GM19468 (cell line): ENCODE results near the gene ZNF562.
"Not testable (repeated sequence)": the region's sequence is repeated elsewhere in the genome, so short reads cannot be mapped to it uniquely, and the experiment has no call there.

Experiments used
- ATAC-seq: cut with Tn5 transposase; IDR thresholded peaks from one replicate; pipeline ENCODE4 v1.9.1; 2021; ENCODE audit warnings: mild to moderate bottlenecking, moderate library complexity, moderate number of reproducible peaks; ENCODE audit not compliant: unreplicated experiment; ENCODE audit errors: extremely low read depth

The ZNF562 gene

DNA sequence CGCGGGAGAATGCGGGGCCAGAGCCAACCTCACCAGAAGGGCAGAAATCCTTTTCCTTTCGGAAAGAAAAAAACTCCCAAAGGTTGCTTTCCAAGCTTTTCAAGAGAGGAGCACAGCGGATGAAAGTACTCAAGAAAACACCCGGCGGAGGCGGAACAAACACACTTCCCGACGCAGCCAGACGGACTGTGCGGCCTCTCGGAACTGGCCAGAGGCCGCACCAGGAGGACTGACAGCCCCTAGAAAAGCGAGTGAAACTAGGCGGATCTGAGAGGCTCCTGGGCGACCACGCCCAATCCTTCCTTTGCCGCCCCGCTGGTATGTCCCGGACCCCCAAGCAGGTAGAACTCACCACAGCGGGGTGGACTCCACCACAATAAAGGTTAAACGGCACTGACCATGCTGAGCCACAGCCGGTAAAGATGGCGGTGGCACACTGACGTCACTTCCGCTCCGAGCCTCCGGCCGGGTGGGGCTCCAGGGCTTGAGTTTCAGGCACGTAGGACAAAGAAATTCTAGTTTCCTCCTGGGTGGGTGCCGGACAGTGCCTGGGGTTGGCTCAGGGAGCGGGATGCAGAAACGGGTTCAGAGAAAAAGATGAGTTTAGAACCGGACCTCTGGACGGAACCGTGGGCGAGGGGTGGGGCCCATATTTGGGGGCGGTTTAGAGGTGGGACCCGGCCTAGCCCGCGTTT, at the start of gene ZNF562:
TSS of gene ZNF562 (minus strand) at position 438 of the 695 bp plus-strand sequence. CDS start 14,356 bp downstream, outside the sequence.
- peak; percentile 60 for ATAC-seq

DNA sequence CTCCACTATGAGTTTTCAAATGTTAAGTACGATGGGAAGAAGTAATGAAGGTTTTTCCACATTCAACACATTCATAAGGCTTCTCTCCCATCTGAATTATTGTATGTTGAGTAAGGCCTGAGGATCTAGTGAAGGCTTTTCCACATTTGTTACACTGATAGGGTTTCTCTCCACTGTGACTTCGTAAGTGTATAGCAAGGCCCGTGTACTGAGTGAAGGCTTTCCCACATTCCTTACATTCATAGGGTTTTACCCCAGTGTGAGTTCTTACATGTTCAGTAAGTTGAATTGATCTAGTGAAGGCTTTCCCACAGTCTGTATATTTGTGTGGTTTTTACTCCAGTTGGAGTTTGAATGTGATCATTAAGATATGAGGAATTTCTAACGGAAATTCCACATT, 49.3 kb upstream of the ZNF562 start:
- no peak for ATAC-seq

DNA sequence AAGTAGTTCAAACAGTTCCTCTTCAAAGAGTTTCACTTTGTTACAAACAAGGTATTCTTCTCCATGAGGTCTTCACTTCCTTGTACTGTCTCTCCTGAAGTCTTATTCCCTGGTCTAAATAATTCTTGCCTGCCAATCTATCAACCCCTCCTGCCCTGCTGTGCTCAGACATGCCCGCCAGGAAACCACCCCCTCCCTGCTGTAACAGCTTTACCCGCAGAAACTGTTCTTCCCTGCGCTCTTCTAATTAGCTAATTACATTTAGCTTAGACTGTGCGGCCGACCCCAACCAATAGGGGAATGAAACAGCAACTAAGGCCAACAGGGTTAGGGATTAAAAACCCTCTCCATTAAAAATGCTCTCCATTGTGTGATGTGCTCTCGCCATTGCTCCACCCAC, 47.0 kb upstream of the ZNF562 start:
- no peak for ATAC-seq

DNA sequence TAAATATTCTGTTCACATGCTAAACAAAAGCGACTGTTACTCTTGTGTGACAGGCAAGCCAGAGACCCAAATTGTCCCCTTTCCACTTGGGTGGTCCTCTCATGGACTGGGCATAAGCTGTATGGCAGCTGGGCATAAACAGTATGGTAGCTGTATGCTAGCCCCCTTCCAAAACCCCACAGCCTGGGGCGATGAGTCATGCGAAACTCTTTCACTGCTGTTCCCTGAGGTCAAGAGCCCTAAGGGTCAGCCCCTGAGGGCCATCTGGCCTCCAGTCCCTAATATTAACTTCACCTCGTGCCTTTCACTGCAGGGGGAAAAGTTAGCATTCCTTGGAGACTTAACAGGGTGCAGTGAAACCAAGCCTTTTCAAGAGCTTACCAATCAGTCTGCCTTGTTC, 45.6 kb upstream of the ZNF562 start:
- ATAC-seq, result no peak

GRCh38 chr19:9711815-9712214, 36.9 kb upstream of the ZNF562 start:
- no peak for ATAC-seq

DNA sequence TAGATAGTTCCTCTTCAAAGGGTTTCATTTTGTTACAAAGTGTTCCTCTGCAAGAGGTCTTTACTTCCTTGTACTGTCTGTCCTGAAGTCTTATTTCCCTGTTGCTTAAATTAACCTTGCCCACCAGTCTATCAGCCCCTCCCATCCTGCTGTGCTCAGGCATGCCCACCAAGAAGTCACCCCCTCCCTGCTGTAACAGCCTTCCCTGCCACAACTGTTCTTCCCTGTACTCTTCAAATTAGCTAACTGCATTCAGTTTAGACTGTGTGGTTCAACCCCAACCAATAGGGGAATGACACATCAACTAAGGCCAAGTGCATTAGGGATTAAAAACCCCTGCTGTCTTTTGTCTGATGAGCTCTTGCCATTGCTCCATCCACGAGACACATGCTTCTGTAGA, 34.4 kb upstream of the ZNF562 start:
- ATAC-seq, result no peak

- no peak for ATAC-seq
These were observed 30.9 kb upstream of the ZNF562 start for GRCh38 chr19:9705836-9706235.

- ATAC-seq, result no peak
These were observed 27.3 kb upstream of the ZNF562 start for GRCh38 chr19:9702186-9702585.

DNA sequence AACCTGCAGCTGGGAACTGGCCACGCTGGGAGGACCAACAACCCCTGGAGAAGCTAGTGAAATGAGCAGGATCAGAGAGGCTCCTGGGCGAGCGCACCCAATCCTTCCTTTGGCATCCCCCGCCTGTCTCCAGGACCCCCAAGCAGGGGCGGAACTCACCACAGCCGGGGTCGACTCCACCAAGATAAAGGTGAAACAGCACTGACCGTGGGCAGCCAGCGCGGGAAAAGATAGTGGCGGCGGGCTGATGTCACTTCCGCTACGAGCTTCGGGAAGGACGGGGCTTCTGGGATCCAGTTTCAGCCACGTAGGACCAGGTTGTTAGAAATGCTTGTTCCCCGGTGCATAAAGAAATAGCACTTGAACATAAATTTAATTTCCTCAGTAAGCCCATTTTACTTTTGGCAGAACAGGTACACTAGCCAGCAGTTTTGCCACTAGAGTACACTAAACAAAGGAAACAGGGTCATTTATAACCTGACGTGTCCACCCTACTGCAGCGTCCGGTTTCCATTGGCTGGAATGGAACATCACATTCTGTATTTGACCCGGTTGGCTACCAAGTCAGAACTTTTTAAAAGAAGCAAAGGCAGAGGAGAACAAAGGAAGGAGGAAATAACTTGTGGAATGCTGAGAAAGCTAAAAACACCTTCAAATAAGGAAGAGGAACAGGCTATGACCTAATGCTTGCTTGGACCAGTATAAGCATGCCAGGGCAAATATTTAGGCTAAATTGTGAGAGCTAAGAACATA, 25.5 kb upstream of the ZNF562 start:
- ATAC-seq, result no peak

DNA sequence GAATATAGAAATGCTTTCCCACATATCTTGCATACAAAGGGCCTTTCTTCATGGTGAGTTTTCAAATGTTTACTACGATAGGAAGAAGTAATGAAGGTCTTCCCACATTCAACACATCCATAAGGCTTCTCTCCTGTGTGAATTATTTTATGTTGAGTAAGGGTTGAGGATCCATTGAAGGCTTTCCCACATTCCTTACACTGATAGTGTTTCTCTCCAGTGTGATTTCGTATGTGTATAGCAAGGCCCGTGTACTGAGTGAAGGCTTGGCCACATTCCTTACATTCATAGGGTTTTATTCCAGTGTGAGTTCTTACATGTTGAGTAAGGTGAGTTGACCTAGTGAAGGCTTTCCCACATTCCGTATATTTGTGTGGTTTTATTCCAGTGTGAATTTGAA, 15.4 kb upstream of the ZNF562 start:
- not testable (repeated sequence) for ATAC-seq

- ATAC-seq, result not testable (repeated sequence)
These were observed 5.1 kb upstream of the ZNF562 start for GRCh38 chr19:9679996-9680395.

DNA sequence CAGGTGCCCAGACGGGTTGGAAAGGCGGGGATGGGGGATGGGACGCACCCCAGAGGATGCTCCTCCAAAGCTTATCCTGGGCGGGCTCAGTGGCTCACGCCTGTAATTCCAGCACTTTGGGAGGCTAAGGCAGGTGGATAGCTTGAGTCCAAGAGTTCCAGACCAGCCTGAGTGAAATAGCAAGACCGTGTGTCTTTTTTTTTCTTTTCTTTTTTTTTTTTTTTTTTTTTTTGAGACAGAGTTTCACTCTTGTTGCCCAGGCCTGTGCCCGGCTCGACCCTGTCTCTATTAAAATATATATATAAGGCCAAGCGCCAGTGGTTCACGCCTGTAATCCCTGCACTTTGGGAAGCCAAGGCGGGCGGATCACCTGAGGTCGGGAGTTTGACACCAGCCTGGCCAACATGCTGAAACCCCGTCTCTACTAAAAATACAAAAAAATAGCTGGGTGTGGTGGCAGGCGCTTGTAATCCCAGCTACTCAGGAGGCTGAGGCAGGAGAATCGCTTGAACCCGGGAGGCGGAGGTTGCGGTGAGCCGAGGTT, 530 bp upstream of the ZNF562 start:
- not testable (repeated sequence) for ATAC-seq

DNA sequence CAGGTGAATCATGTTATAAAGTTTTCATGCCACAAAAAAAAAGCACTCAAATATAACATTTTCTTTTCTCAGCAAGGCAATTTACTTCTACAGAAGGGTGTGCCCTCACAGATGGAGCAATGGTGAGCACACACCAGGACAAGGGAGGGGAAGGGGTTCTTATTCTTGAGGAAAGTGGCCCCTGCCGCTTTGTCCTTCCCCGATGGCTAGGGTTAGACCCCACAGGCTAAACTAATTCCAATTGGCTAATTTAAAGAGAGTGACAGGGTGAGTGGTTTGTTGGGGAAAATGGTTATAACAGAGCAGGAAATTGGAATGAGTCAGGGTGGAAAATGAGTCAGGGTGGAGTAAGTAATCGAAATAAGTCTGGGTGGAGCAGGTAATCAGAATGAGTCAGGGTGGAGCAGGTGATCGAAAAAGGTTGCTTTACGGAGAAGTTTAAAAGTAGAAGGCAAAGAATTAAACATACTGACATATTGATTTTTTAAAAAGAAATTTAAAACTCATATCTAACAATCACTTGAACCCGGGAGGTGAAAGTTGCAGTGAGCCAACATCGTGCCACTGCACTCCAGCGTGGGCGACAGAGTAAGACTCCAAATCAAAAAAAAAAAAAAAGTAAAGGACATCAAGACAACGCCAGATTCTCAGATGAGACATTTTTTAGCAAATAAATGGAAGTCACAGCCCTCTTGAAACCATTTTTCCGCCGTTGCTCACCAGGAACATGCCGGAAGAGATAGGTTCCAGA, 813 bp downstream of the ZNF562 start:
- no peak for ATAC-seq

DNA sequence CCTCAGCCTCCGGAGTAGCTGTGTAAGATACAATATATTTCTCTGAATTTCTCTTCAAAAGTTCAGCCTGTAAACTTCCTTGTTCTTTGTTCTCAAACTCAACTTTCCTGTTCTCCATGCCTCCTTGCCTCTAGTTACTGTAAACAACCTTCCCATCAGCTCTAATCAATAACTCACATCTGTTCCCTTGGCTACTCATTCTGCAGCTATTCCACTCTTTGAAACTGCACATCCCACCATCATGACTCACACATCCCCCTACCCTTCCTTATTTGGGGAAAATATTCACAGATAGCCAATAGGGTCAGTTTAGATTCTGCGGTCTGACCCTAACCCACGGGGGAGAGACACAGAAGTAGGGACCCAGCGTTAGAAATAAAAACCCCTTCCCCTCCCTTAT, 2.0 kb downstream of the ZNF562 start:
- no peak for ATAC-seq

GRCh38 chr19:9671655-9672054, 3.2 kb downstream of the ZNF562 start:
- ATAC-seq, result no peak

DNA sequence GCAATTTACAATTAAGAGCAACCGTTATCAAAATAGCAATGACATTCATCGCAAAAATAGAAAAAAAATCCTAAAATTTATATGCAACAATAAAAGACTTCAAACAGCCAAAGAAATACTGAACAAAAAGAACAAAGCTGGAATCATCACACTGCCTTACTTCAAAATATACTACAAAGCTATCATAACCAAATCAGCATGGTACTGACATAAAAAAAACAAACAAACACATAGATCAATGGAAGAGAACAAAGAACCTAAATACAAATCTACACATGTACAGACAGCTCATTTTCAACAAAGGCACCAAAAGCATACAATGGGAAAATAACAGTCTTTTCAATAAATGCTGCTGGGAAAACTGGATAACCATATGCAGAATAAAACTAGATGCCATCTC, 6.4 kb downstream of the ZNF562 start:
- no peak for ATAC-seq

- no peak for ATAC-seq
These were observed 7.0 kb downstream of the ZNF562 start for GRCh38 chr19:9667898-9668297.

- ATAC-seq, result no peak
These were observed 16.1 kb downstream of the ZNF562 start for GRCh38 chr19:9658769-9659168.

- ATAC-seq, result not testable (repeated sequence)
These were observed 21.8 kb downstream of the ZNF562 start for GRCh38 chr19:9653066-9653555.

- ATAC-seq, result not testable (repeated sequence)
These were observed 23.4 kb downstream of the ZNF562 start for GRCh38 chr19:9651464-9651863.

- ATAC-seq, result no peak
These were observed 24.6 kb downstream of the ZNF562 start for GRCh38 chr19:9650345-9650744.
